ENCODE results near the gene TMEM132C. TPM values are rescaled to one million over a fixed set of nuclear protein-coding genes. Genes with fewer than 3 reads are reported as not detected.

TMEM132C gene
- total and polyA plus RNA-seq, 2 of the 8 experiments (the other 6 are each of a cell fraction or from before 2014, with no cell fraction given) = 0.23 to 0.76 TPM

GRCh38 chr12:128753438-128753837, 486.5 kb downstream of the TMEM132C start (continued):
- TF ChIP-seq CHD1 (IDR thresholded peaks at IDR 0.05; ENCODE audit: low read depth, low read length) (no peak), GTF2F1 (IDR thresholded peaks at IDR 0.05; ENCODE audit: borderline replicate concordance, low read depth, low read length) (no peak)
